IMR-90 (cell line): Measurements from ENCODE around the gene LINGO4. TPM values are rescaled to one million over a fixed set of nuclear protein-coding genes. Genes with fewer than 3 reads are reported as not detected.

Source experiments
- ATAC-seq: fragments of 200-7000 bp; cut with Tn5 transposase; 2 replicates; pipeline ENCODE4 v1.9.1; 2020; ENCODE audit warnings: low read depth, mild to moderate bottlenecking, moderate library complexity
- BruUV-seq: library from RNA; stranded (reverse); fragments of 400-500 nt; replicated peaks from 2 replicates; lab custom pipeline; 2021; lab: Mats Ljungman, UMichigan
- CTCF ChIA-PET: fragments of 300-600 bp; formaldehyde crosslinking; extraction: SDS; loops from one replicate; lab custom pipeline; 2021; ENCODE audit warnings: antibody characterized with exemption; lab: Yijun Ruan, JAX
- POLR2A ChIA-PET: fragments of 300-600 bp; sonication (Branson Sonifier 250); formaldehyde crosslinking; loops from one replicate; lab custom pipeline; 2022; ENCODE audit warnings: antibody characterized with exemption; ENCODE audit not compliant: unreplicated experiment; lab: Charles Lee
- DNase-seq: peaks from one replicate; pipeline ENCODE4 v3.0.0; 2013
- H2AFZ ChIP-seq: replicated peaks from 2 replicates; pipeline ENCODE3; 2013; ENCODE audit warnings: low read length, mild to moderate bottlenecking; ENCODE audit not compliant: poor library complexity
- H2AK5ac ChIP-seq: 2 replicates; pipeline ENCODE4 v1.6.1; 2013; ENCODE audit warnings: low read depth, low read length, inconsistent platforms
- H2AK9ac ChIP-seq: replicated peaks from 2 replicates; pipeline ENCODE3; 2013; ENCODE audit warnings: mild to moderate bottlenecking, low read depth, low read length, moderate library complexity; ENCODE audit not compliant: poor library complexity
- H2BK120ac ChIP-seq: 2 replicates; pipeline ENCODE4 v1.6.1; 2013; ENCODE audit warnings: low read depth, low read length, inconsistent platforms
- H2BK15ac ChIP-seq: 3 replicates; pipeline ENCODE4 v1.6.1; 2013; ENCODE audit warnings: low read depth, low read length, inconsistent platforms
- H2BK20ac ChIP-seq: 2 replicates; pipeline ENCODE4 v1.6.1; 2013; ENCODE audit warnings: low read depth, mild to moderate bottlenecking, inconsistent platforms, low read length, moderate library complexity
- H2BK5ac ChIP-seq: 2 replicates; pipeline ENCODE4 v1.6.1; 2013; ENCODE audit warnings: mild to moderate bottlenecking, low read depth, low read length, inconsistent platforms; ENCODE audit not compliant: poor library complexity, severe bottlenecking
- H3K14ac ChIP-seq: replicated peaks from 2 replicates; pipeline ENCODE4 v1.6.1; 2013; ENCODE audit warnings: low read depth, low read length, inconsistent platforms
- H3K18ac ChIP-seq: 2 replicates; pipeline ENCODE4 v1.6.1; 2013; ENCODE audit warnings: low read depth, low read length, control low read depth
- H3K23ac ChIP-seq: 2 replicates; pipeline ENCODE4 v1.6.1; 2013; ENCODE audit warnings: low read depth, low read length, inconsistent platforms
- H3K27ac ChIP-seq: 2 replicates; pipeline ENCODE4 v1.5.1; 2013; ENCODE audit warnings: mild to moderate bottlenecking, control low read depth, low read length; ENCODE audit not compliant: insufficient read depth
- H3K27me3 ChIP-seq: 2 replicates; pipeline ENCODE4 v1.6.1; 2013; ENCODE audit warnings: low read length; ENCODE audit not compliant: control insufficient read depth, insufficient read depth
- H3K36me3 ChIP-seq: 2 replicates; pipeline ENCODE4 v1.6.1; 2013; ENCODE audit warnings: low read length, mixed read lengths; ENCODE audit not compliant: control insufficient read depth, insufficient read depth
- H3K4ac ChIP-seq: 2 replicates; pipeline ENCODE4 v1.6.1; 2013; ENCODE audit warnings: low read depth, low read length, inconsistent platforms
- H3K4me1 ChIP-seq: 2 replicates; pipeline ENCODE4 v1.6.1; 2013; ENCODE audit warnings: low read length, mixed read lengths; ENCODE audit not compliant: control insufficient read depth, insufficient read depth
- H3K4me2 ChIP-seq: 2 replicates; pipeline ENCODE4 v1.6.1; 2013; ENCODE audit warnings: low read depth, mild to moderate bottlenecking, control low read depth, low read length, moderate library complexity
- H3K4me3 ChIP-seq: 2 replicates; pipeline ENCODE4 v1.5.1; 2013; ENCODE audit warnings: low read depth, mild to moderate bottlenecking, control low read depth, low read length, moderate library complexity; ENCODE audit not compliant: insufficient read depth
- H3K56ac ChIP-seq: 2 replicates; pipeline ENCODE4 v1.6.1; 2013; ENCODE audit warnings: low read length, inconsistent platforms; ENCODE audit not compliant: insufficient read depth; ENCODE audit errors: extremely low read depth
- H3K79me1 ChIP-seq, 2 experiments: 2 replicates each; pipeline ENCODE4 v1.6.1; 2013; ENCODE audit warnings: low read length in 2 of 2, inconsistent platforms in 1 of 2, low read depth in 1 of 2
- H3K9ac ChIP-seq: 2 replicates; pipeline ENCODE4 v1.6.1; 2013; ENCODE audit warnings: low read depth, low read length, control low read depth
- H3K9me1 ChIP-seq: 2 replicates; pipeline ENCODE4 v1.6.1; 2013; ENCODE audit warnings: low read length, inconsistent platforms; ENCODE audit not compliant: insufficient read depth
- H3K9me3 ChIP-seq: 2 replicates; pipeline ENCODE4 v1.6.1; 2013; ENCODE audit warnings: low read length; ENCODE audit not compliant: control insufficient read depth, insufficient read depth
- H4K20me1 ChIP-seq: 2 replicates; pipeline ENCODE4 v1.6.1; 2013; ENCODE audit warnings: low read length, inconsistent platforms; ENCODE audit not compliant: insufficient read depth
- H4K5ac ChIP-seq: 2 replicates; pipeline ENCODE4 v1.6.1; 2013; ENCODE audit warnings: mild to moderate bottlenecking, low read depth, low read length, control low read depth
- H4K8ac ChIP-seq, 2 experiments: 2 replicates each; pipeline ENCODE4 v1.6.1; 2013; ENCODE audit warnings: low read depth in 2 of 2, low read length in 2 of 2, control low read depth in 1 of 2, inconsistent platforms in 1 of 2
- H4K91ac ChIP-seq: 2 replicates; pipeline ENCODE4 v1.6.1; 2013; ENCODE audit warnings: low read depth, low read length, inconsistent platforms; ENCODE audit not compliant: insufficient read depth
- CHD1 ChIP-seq: IDR thresholded peaks from 2 replicates; pipeline ENCODE4 v1.6.1; 2012; ENCODE audit warnings: low read depth, low read length, improper control_type of control experiment
- FOS ChIP-seq: fragments of 150-350 bp; IDR thresholded peaks from 2 replicates; pipeline ENCODE4 v1.6.1; 2016; ENCODE audit warnings: low read depth, low read length
- MAFK ChIP-seq: IDR thresholded peaks from 2 replicates; pipeline ENCODE4 v1.6.1; 2012; ENCODE audit warnings: low read depth, low read length, improper control_type of control experiment
- MAZ ChIP-seq: IDR thresholded peaks from 2 replicates; pipeline ENCODE4 v1.6.1; 2012; ENCODE audit warnings: low read depth, mild to moderate bottlenecking, low read length, improper control_type of control experiment, moderate library complexity, borderline replicate concordance
- NFE2L2 ChIP-seq: fragments of 150-350 bp; IDR thresholded peaks from 2 replicates; pipeline ENCODE4 v1.6.1; 2016; ENCODE audit warnings: low read depth, mild to moderate bottlenecking, low read length
- RFX5 ChIP-seq: IDR thresholded peaks from 2 replicates; pipeline ENCODE4 v1.8.0; 2012; ENCODE audit warnings: low read depth, mild to moderate bottlenecking, low read length, moderate library complexity
- USF2 ChIP-seq: fragments of 150-350 bp; IDR thresholded peaks from 2 replicates; pipeline ENCODE4 v1.6.1; 2017; ENCODE audit warnings: mild to moderate bottlenecking, antibody characterized with exemption, low read length, low read depth
- WGBS, 2 experiments: methylation state at CpG; one replicate each; pipeline versions ENCODE4 v1.1.5 to v1.1.7; 2013; ENCODE audit warnings: missing lambda C conversion rate in 2 of 2; ENCODE audit not compliant: insufficient read length in 1 of 2; ENCODE audit errors: extremely low coverage in 2 of 2; 5-methylcytosine and 5-hydroxymethylcytosine counted together
- dilution Hi-C: fragments of 300-500 bp; cut with HindIII; formaldehyde crosslinking; loops from one replicate; pipeline ENCODE4 v1.14.3; 2018; ENCODE audit warnings: low sequenced_read_pairs; ENCODE audit not compliant: unreplicated experiment
- in situ Hi-C: fragments of 300-500 bp; cut with MboI; formaldehyde crosslinking; loops from 3 replicates; pipeline ENCODE4 v1.14.3; 2019; ENCODE audit warnings: low sequenced_read_pairs, inconsistent platforms, mixed read lengths
- intact Hi-C: fragments of 100-400 bp; cut with micrococcal nuclease; formaldehyde crosslinking; loops from 2 replicates; pipeline ENCODE4 v1.10.0; 2022
- polyA plus RNA-seq, 3 experiments: library from polyadenylated mRNA; depleted of rRNA; stranded (reverse); fragments of >200 nt; gene quantifications; 2 replicates each; pipeline ENCODE4 v1.2.3, GENCODE V29; 2012; ENCODE audit warnings: low replicate concordance in 1 of 3
- total RNA-seq: library from RNA; depleted of rRNA; stranded (reverse); fragments of >200 nt; gene quantifications from 2 replicates; pipeline ENCODE4 v1.2.3, GENCODE V29; 2012

Gene LINGO4
- total and polyA plus RNA-seq, 2 of the 4 experiments (the other 2 are of a cell fraction), result not detected

- DNase-seq, result no peak
- Histone ChIP-seq H3K27ac (no peak overlapping the region), H3K18ac (no peak overlapping the region), H3K23ac (no peak overlapping the region), H2AK5ac (no peak overlapping the region), H3K56ac (no peak overlapping the region), H3K9ac (no peak overlapping the region), H3K27me3 (peaks cover 32% of the 10 kb centered on the region), H3K36me3 (no peaks in the 10 kb centered on the region), H3K4me2 (no peak overlapping the region), H3K79me1 (no peaks in the 10 kb centered on the region), H4K8ac (no peak overlapping the region), H3K4ac (no peak overlapping the region), H2BK120ac (no peak overlapping the region), H2BK15ac (no peak overlapping the region), H3K4me1 (peaks cover 1% of the 10 kb centered on the region; the same call in 1 of the 2 replicates), H4K20me1 (no peaks in the 10 kb centered on the region), H2AFZ (no peak overlapping the region), H3K9me1 (no peaks in the 10 kb centered on the region), H3K9me3 (no peaks in the 10 kb centered on the region), H3K14ac (no peak overlapping the region), H2AK9ac (no peak overlapping the region), H2BK20ac (no peak overlapping the region), H4K5ac (no peak overlapping the region), H3K4me3 (no peak overlapping the region), H4K91ac (no peak overlapping the region), H2BK5ac (no peak overlapping the region)
- intact Hi-C loops (no loop called here), in situ Hi-C loops (no loop called here), dilution Hi-C loops (no loop called here)
- ChIA-PET POLR2A (no interaction called here), CTCF (interaction anchor here (0.5 kb wide), 1 partner anchor 84 kb away, joined by 4 read pairs; no protein-coding TSS in a partner anchor)
- no peak for TF ChIP-seq RFX5
- TF ChIP-seq MAFK, result no peak
- TF ChIP-seq USF2, result no peak
- no peak for TF ChIP-seq FOS
- no peak for TF ChIP-seq NFE2L2
- TF ChIP-seq CHD1, result no peak
- no peak for TF ChIP-seq MAZ
- no TSS peak for BruUV-seq
- ATAC-seq, result no peak
- no CpG with 5 or more reads among the region's 2 CpGs for WGBS, 2 experiments
Observed at GRCh38 chr1:151843398-151843797, 38.2 kb upstream of the LINGO4 start.
